Activated B cell treated with CpG ODN at 0.5 μM for 24 hours (primary cell): ENCODE data around the gene SPEM2. TPM values are rescaled to one million over a fixed set of nuclear protein-coding genes. Genes with fewer than 3 reads are reported as not detected.
A peak's percentile ranks its signal among the peaks of the same experiment; 100 is the strongest.

Source experiments
- ATAC-seq: fragments of 200-7000 bp; cut with Tn5 transposase; one replicate; pipeline ENCODE4 v1.10.0; 2021; ENCODE audit warnings: low read depth, mild to moderate bottlenecking, moderate library complexity
- CTCF ChIA-PET: fragments of 350-600 bp; sonication (Branson Sonifier 250); formaldehyde crosslinking; loops from one replicate; lab custom pipeline; 2021; ENCODE audit warnings: antibody characterized with exemption; lab: Charles Lee
- POLR2A ChIA-PET: fragments of 350-600 bp; sonication (Branson Sonifier 250); formaldehyde crosslinking; loops from one replicate; lab custom pipeline; 2021; ENCODE audit warnings: antibody characterized with exemption; lab: Charles Lee
- DNase-seq: peaks from one replicate; pipeline ENCODE4 v3.0.0; 2022
- H3K27ac Mint-ChIP-seq: one replicate; pipeline ENCODE4 v1.8.0; 2020; ENCODE audit warnings: mixed read lengths
- H3K27me3 Mint-ChIP-seq: one replicate; pipeline ENCODE4 v1.8.0; 2021; ENCODE audit warnings: mixed read lengths
- H3K36me3 Mint-ChIP-seq: one replicate; pipeline ENCODE4 v1.8.0; 2021; ENCODE audit warnings: low read depth, mixed read lengths
- H3K4me1 Mint-ChIP-seq: one replicate; pipeline ENCODE4 v1.8.0; 2021; ENCODE audit warnings: mixed read lengths
- H3K4me3 Mint-ChIP-seq: one replicate; pipeline ENCODE4 v1.8.0; 2020; ENCODE audit warnings: mild to moderate bottlenecking, mixed read lengths
- H3K9me3 Mint-ChIP-seq: one replicate; pipeline ENCODE4 v1.8.0; 2020; ENCODE audit warnings: mixed read lengths
- CTCF ChIP-seq: fragments of 200-600 bp; IDR thresholded peaks from one replicate; pipeline ENCODE4 v1.8.0; 2022; ENCODE audit warnings: antibody characterized with exemption, mild to moderate bottlenecking
- intact Hi-C: fragments of 100-400 bp; cut with micrococcal nuclease; formaldehyde crosslinking; loops from one replicate; pipeline ENCODE4 v1.15.1; 2024
- total RNA-seq: library from RNA; stranded (reverse); gene quantifications from 2 replicates; pipeline ENCODE4 v1.2.3, GENCODE V29; 2022

The SPEM2 gene
- total RNA-seq, 1 donor from 2014 or later: not detected

- CTCF ChIA-PET: interaction anchor here (1.1 kb wide), 1 partner anchor 84 kb away, joined by 3 read pairs; no protein-coding TSS in a partner anchor
These were observed 14.9 kb downstream of the SPEM2 start for GRCh38 chr17:7440113-7440833.

DNA sequence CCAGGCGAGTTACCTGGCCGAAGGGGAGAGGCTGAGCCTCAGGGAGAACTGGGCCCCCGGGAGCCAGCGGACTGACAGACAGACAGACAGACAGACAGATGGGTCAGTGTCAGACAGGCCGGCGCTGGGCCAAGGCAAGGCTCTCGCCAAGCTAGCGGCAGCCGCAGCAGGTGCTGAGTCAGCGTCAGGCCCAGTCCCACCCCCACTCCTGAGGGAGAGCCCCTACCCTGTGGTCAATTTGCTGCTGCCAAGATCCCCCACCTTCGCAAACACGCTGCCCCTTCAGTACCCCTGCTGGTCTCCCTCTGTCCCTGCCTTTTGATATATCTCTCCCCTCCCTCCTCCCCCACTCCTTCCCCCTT is 15.4 kb downstream of the SPEM2 start:
- peak; percentile 32 for DNase-seq
- H3K4me1 Mint-ChIP-seq: peaks cover 61% of the 10 kb centered on the region
- no peak for TF ChIP-seq CTCF

More at GRCh38 chr17:7440113-7440833, 14.9 kb downstream of the SPEM2 start:
- POLR2A ChIA-PET: interaction anchor here (0.6 to 3.3 kb wide), 12 partner anchors 35 to 395 kb away, joined by 3 to 30 read pairs (median 4); partner anchors contain the start of genes POLR2A, TMEM256 and TMEM95
- Mint-ChIP-seq H3K36me3 (peaks cover 4% of the 10 kb centered on the region), H3K4me1 (peaks cover 58% of the 10 kb centered on the region), H3K4me3 (peak overlapping the region; percentile 75), H3K27ac (no peak overlapping the region), H3K9me3 (no peaks in the 10 kb centered on the region), H3K27me3 (peaks cover 47% of the 10 kb centered on the region)
- ATAC-seq (no peak), DNase-seq (peak; percentile 35)
- intact Hi-C loops: no loop called here
- TF ChIP-seq CTCF: no peak

DNA sequence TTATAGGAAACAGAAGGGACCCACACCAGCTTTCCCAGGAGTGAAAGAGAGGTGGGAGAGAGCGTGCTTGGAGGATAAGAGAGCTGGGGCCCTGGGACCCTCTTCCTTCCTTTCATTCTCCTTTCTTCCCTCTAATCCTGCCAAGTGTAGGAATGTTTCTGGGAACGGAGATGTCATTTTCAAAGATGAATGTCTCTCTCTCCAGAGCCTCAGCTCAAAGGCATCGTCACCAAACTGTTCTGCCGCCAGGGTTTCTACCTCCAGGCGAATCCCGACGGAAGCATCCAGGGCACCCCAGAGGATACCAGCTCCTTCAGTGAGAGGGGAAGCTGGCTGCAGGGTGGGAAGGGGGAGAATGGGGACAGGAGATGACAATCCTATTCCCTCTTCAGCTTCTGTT is 15.8 kb downstream of the SPEM2 start:
- CTCF ChIA-PET: interaction anchor here (1.0 kb wide), 1 partner anchor 85 kb away, joined by 4 read pairs; no protein-coding TSS in a partner anchor

More for the DNA sequence above, 15.4 kb downstream of the SPEM2 start:
- ChIA-PET CTCF (interaction anchor here (1.0 kb wide), 1 partner anchor 84 kb away, joined by 4 read pairs; no protein-coding TSS in a partner anchor), POLR2A (interaction anchor here (0.6 to 3.3 kb wide), 8 partner anchors 38 to 253 kb away, joined by 3 to 30 read pairs (median 4); partner anchors contain the start of genes MPDU1 and POLR2A)
- ATAC-seq: no peak
- Mint-ChIP-seq H3K27ac (no peak overlapping the region), H3K4me3 (no peak overlapping the region), H3K27me3 (peaks cover 52% of the 10 kb centered on the region), H3K36me3 (peaks cover 4% of the 10 kb centered on the region), H3K9me3 (no peaks in the 10 kb centered on the region)
- intact Hi-C loops: no loop called here

GRCh38 chr17:7442142-7442541 is 16.7 kb downstream of the SPEM2 start:
- peaks cover 60% of the 10 kb centered on the region for H3K27me3 Mint-ChIP-seq
- H3K4me1 Mint-ChIP-seq: peaks cover 57% of the 10 kb centered on the region

More for the DNA sequence above, 15.8 kb downstream of the SPEM2 start:
- Mint-ChIP-seq H3K4me3 (no peak overlapping the region), H3K36me3 (peaks cover 3% of the 10 kb centered on the region), H3K27me3 (peaks cover 54% of the 10 kb centered on the region), H3K27ac (no peak overlapping the region), H3K4me1 (peaks cover 61% of the 10 kb centered on the region), H3K9me3 (no peaks in the 10 kb centered on the region)
- intact Hi-C loops: no loop called here
- TF ChIP-seq CTCF: no peak
- POLR2A ChIA-PET: interaction anchor here (0.6 to 3.3 kb wide), 7 partner anchors 37 to 254 kb away, joined by 3 to 30 read pairs (median 4); partner anchors contain the start of genes MPDU1 and POLR2A
- DNase-seq: no peak
- ATAC-seq: no peak

More at GRCh38 chr17:7442142-7442541, 16.7 kb downstream of the SPEM2 start:
- CTCF ChIA-PET: no interaction called here
- intact Hi-C loops: no loop called here
- DNase-seq (no peak), ATAC-seq (no peak)
- Mint-ChIP-seq H3K27ac (no peak overlapping the region), H3K4me3 (no peak overlapping the region), H3K9me3 (no peaks in the 10 kb centered on the region), H3K36me3 (peaks cover 3% of the 10 kb centered on the region)
- POLR2A ChIA-PET: interaction anchor here (3.3 kb wide), 1 partner anchor 42 kb away, joined by 30 read pairs; the partner anchor contains the start of gene POLR2A
- TF ChIP-seq CTCF: no peak
